Activated CD8-positive, alpha-beta memory T cell treated with anti-CD3 and anti-CD28 coated beads, Interleukin-2, amount 10 ng/mL, durations not matched to agents 7 days and 5 days (primary cell): ENCODE results near the gene ITK. TPM values are rescaled to one million over a fixed set of nuclear protein-coding genes. Genes with fewer than 3 reads are reported as not detected.
"Not testable (repeated sequence)": the region's sequence is repeated elsewhere in the genome, so short reads cannot be mapped to it uniquely, and the experiment has no call there.

Source experiments
- ATAC-seq: fragments of 150-1000 bp; cut with Tn5 transposase; one replicate; pipeline ENCODE4 v1.10.0; 2021; ENCODE audit warnings: moderate library complexity
- CTCF ChIA-PET: fragments of 350-600 bp; sonication (Branson Sonifier 250); formaldehyde crosslinking; loops from one replicate; lab custom pipeline; 2021; ENCODE audit warnings: antibody characterized with exemption; lab: Charles Lee
- DNase-seq: peaks from one replicate; pipeline ENCODE4 v3.0.0-alpha.2; 2020
- H3K27ac Mint-ChIP-seq: one replicate; pipeline ENCODE4 v1.8.0; 2021; ENCODE audit warnings: mild to moderate bottlenecking, mixed read lengths
- H3K27me3 Mint-ChIP-seq: one replicate; pipeline ENCODE4 v1.8.0; 2021; ENCODE audit warnings: mixed read lengths
- H3K36me3 Mint-ChIP-seq: one replicate; pipeline ENCODE4 v1.8.0; 2021; ENCODE audit warnings: mild to moderate bottlenecking, mixed read lengths
- H3K4me1 Mint-ChIP-seq: one replicate; pipeline ENCODE4 v1.8.0; 2021; ENCODE audit warnings: mixed read lengths
- H3K4me3 Mint-ChIP-seq: one replicate; pipeline ENCODE4 v1.8.0; 2021; ENCODE audit warnings: mild to moderate bottlenecking, moderate library complexity, mixed read lengths
- H3K9me3 Mint-ChIP-seq: one replicate; pipeline ENCODE4 v1.8.0; 2022; ENCODE audit warnings: low read depth, mixed read lengths
- total RNA-seq, 2 experiments: library from RNA; stranded (reverse); gene quantifications; one replicate each; pipeline ENCODE4 v1.2.3, GENCODE V29; 2021

The ITK gene
- total RNA-seq, 2 experiments from 2014 or later = 209 to 215 TPM

GRCh38 chr5:157178966-157179365, 1.7 kb upstream of the ITK start:
- Mint-ChIP-seq H3K27ac (peak overlapping the region; percentile 99), H3K36me3 (peaks cover 31% of the 10 kb centered on the region), H3K27me3 (no peaks in the 10 kb centered on the region), H3K4me1 (peaks cover 53% of the 10 kb centered on the region), H3K4me3 (peak overlapping the region; percentile 60), H3K9me3 (no peaks in the 10 kb centered on the region)
- DNase-seq (no peak), ATAC-seq (no peak)
- CTCF ChIA-PET = interaction anchor here (1.0 to 3.2 kb wide), 5 partner anchors 9 to 30 kb away, joined by 3 to 28 read pairs (median 8); no protein-coding TSS in a partner anchor

GRCh38 chr5:157182143-157182757, 1.6 kb downstream of the ITK start:
- CTCF ChIA-PET = interaction anchor here (0.8 to 3.1 kb wide), 11 partner anchors 9 to 39 kb away, joined by 3 to 16 read pairs (median 5); partner anchors contain the start of gene MED7
- H3K27ac Mint-ChIP-seq = peak overlapping the region; percentile 99
- H3K36me3 Mint-ChIP-seq = peaks cover 56% of the 10 kb centered on the region
- H3K9me3 Mint-ChIP-seq = no peaks in the 10 kb centered on the region
- H3K4me3 Mint-ChIP-seq = peak overlapping the region; percentile 96
- H3K4me1 Mint-ChIP-seq = peaks cover 55% of the 10 kb centered on the region
- peak; percentile 40 for DNase-seq
- H3K27me3 Mint-ChIP-seq = no peaks in the 10 kb centered on the region
- ATAC-seq = no peak

- Mint-ChIP-seq H3K4me3 (peak overlapping the region; percentile 96), H3K27ac (peak overlapping the region; percentile 86), H3K36me3 (peaks cover 69% of the 10 kb centered on the region), H3K4me1 (peaks cover 54% of the 10 kb centered on the region), H3K27me3 (no peaks in the 10 kb centered on the region), H3K9me3 (no peaks in the 10 kb centered on the region)
- ATAC-seq (no peak), DNase-seq (peak; percentile 38)
- CTCF ChIA-PET = interaction anchor here (1.1 to 3.1 kb wide), 6 partner anchors 8 to 37 kb away, joined by 3 to 16 read pairs (median 6); no protein-coding TSS in a partner anchor
Observed at GRCh38 chr5:157184117-157184670, 3.6 kb downstream of the ITK start.

GRCh38 chr5:157185122-157185521, 4.5 kb downstream of the ITK start:
- peak overlapping the region; percentile 96 for H3K4me3 Mint-ChIP-seq
- DNase-seq = peak; percentile 42
- not testable (repeated sequence) for H3K27me3 Mint-ChIP-seq, H3K9me3 Mint-ChIP-seq, ATAC-seq
- H3K4me1 Mint-ChIP-seq = peaks cover 52% of the 10 kb centered on the region
- peaks cover 75% of the 10 kb centered on the region for H3K36me3 Mint-ChIP-seq
- H3K27ac Mint-ChIP-seq = peak overlapping the region; percentile 86
- CTCF ChIA-PET = interaction anchor here (0.8 to 3.1 kb wide), 5 partner anchors 29 to 37 kb away, joined by 3 to 16 read pairs (median 7); no protein-coding TSS in a partner anchor

- H3K4me1 Mint-ChIP-seq = peaks cover 58% of the 10 kb centered on the region
- H3K27me3 Mint-ChIP-seq = no peaks in the 10 kb centered on the region
- ATAC-seq (no peak), DNase-seq (peak; percentile 46)
- H3K9me3 Mint-ChIP-seq = no peaks in the 10 kb centered on the region
- H3K27ac Mint-ChIP-seq = peak overlapping the region; percentile 84
- CTCF ChIA-PET = interaction anchor here (0.9 to 2.3 kb wide), 4 partner anchors 13 to 46 kb away, joined by 3 to 10 read pairs (median 6); no protein-coding TSS in a partner anchor
- H3K4me3 Mint-ChIP-seq = peak overlapping the region; percentile 96
- H3K36me3 Mint-ChIP-seq = peaks cover 79% of the 10 kb centered on the region
Observed at GRCh38 chr5:157186309-157187045, 5.8 kb downstream of the ITK start.

- H3K9me3 Mint-ChIP-seq = no peaks in the 10 kb centered on the region
- H3K36me3 Mint-ChIP-seq = peaks cover 78% of the 10 kb centered on the region
- no peak for ATAC-seq
- peak overlapping the region; percentile 96 for H3K4me3 Mint-ChIP-seq
- H3K27me3 Mint-ChIP-seq = no peaks in the 10 kb centered on the region
- H3K27ac Mint-ChIP-seq = peak overlapping the region; percentile 84
- CTCF ChIA-PET = interaction anchor here (0.9 to 2.9 kb wide), 6 partner anchors 10 to 45 kb away, joined by 3 to 12 read pairs (median 6); no protein-coding TSS in a partner anchor
- peaks cover 64% of the 10 kb centered on the region for H3K4me1 Mint-ChIP-seq
- no peak for DNase-seq
Observed at GRCh38 chr5:157187046-157187754, 6.6 kb downstream of the ITK start.

- CTCF ChIA-PET = interaction anchor here (1.1 to 2.9 kb wide), 6 partner anchors 9 to 85 kb away, joined by 3 to 12 read pairs (median 7); partner anchors contain the start of gene MED7
- H3K9me3 Mint-ChIP-seq = no peaks in the 10 kb centered on the region
- no peaks in the 10 kb centered on the region for H3K27me3 Mint-ChIP-seq
- peaks cover 79% of the 10 kb centered on the region for H3K36me3 Mint-ChIP-seq
- peaks cover 74% of the 10 kb centered on the region for H3K4me1 Mint-ChIP-seq
- ATAC-seq = no peak
- peak; percentile 47 for DNase-seq
- peak overlapping the region; percentile 84 for H3K27ac Mint-ChIP-seq
- H3K4me3 Mint-ChIP-seq = peak overlapping the region; percentile 96
Observed at GRCh38 chr5:157188270-157188669, 7.6 kb downstream of the ITK start.

GRCh38 chr5:157189223-157189622, 8.6 kb downstream of the ITK start:
- Mint-ChIP-seq H3K9me3 (no peaks in the 10 kb centered on the region), H3K4me1 (peaks cover 82% of the 10 kb centered on the region), H3K4me3 (peak overlapping the region; percentile 96), H3K27me3 (no peaks in the 10 kb centered on the region), H3K36me3 (peaks cover 78% of the 10 kb centered on the region), H3K27ac (peak overlapping the region; percentile 84)
- DNase-seq (peak; percentile 59), ATAC-seq (peak; percentile 50)
- CTCF ChIA-PET = interaction anchor here (0.9 to 2.9 kb wide), 9 partner anchors 9 to 84 kb away, joined by 3 to 12 read pairs (median 6); partner anchors contain the start of gene MED7

GRCh38 chr5:157193699-157194424, 13.2 kb downstream of the ITK start:
- Mint-ChIP-seq H3K4me1 (peaks cover 87% of the 10 kb centered on the region), H3K27me3 (no peaks in the 10 kb centered on the region), H3K36me3 (peaks cover 75% of the 10 kb centered on the region), H3K4me3 (peak overlapping the region; percentile 67), H3K9me3 (no peaks in the 10 kb centered on the region), H3K27ac (peak overlapping the region; percentile 86)
- DNase-seq (peak; percentile 46), ATAC-seq (peak; percentile 17)
- CTCF ChIA-PET = interaction anchor here (0.9 to 1.5 kb wide), 6 partner anchors 12 to 44 kb away, joined by 3 to 5 read pairs (median 3); no protein-coding TSS in a partner anchor

GRCh38 chr5:157196045-157196444, 15.4 kb downstream of the ITK start:
- no peaks in the 10 kb centered on the region for H3K27me3 Mint-ChIP-seq
- H3K36me3 Mint-ChIP-seq = peaks cover 77% of the 10 kb centered on the region
- H3K4me1 Mint-ChIP-seq = peaks cover 90% of the 10 kb centered on the region
- CTCF ChIA-PET = interaction anchor here (0.9 to 1.8 kb wide), 4 partner anchors 8 to 47 kb away, joined by 3 to 5 read pairs (median 4); no protein-coding TSS in a partner anchor
- ATAC-seq (peak; percentile 20), DNase-seq (peak; percentile 38)
- H3K9me3 Mint-ChIP-seq = no peaks in the 10 kb centered on the region
- peak overlapping the region; percentile 76 for H3K27ac Mint-ChIP-seq
- peak overlapping the region; percentile 6 for H3K4me3 Mint-ChIP-seq

GRCh38 chr5:157197086-157197485, 16.4 kb downstream of the ITK start:
- CTCF ChIA-PET = interaction anchor here (0.9 to 2.1 kb wide), 4 partner anchors 9 to 48 kb away, joined by 3 to 7 read pairs (median 4); no protein-coding TSS in a partner anchor
- Mint-ChIP-seq H3K36me3 (peaks cover 78% of the 10 kb centered on the region), H3K27me3 (no peaks in the 10 kb centered on the region), H3K4me1 (peaks cover 92% of the 10 kb centered on the region), H3K4me3 (no peak overlapping the region), H3K9me3 (no peaks in the 10 kb centered on the region), H3K27ac (peak overlapping the region; percentile 73)
- ATAC-seq (peak; percentile 26), DNase-seq (peak; percentile 65)
